Measurements from ENCODE around the gene CFAP73. TPM values are rescaled to one million over a fixed set of nuclear protein-coding genes. Genes with fewer than 3 reads are reported as not detected.

CFAP73 gene
- total and polyA plus RNA-seq, 7 donors, result 0.42 to 0.60 (median 0.46) TPM; not detected in 4

- Histone ChIP-seq H3K27ac (no peak overlapping the region), H3K9me3 (no peaks in the 10 kb centered on the region), H3K27me3 (peaks cover 8 to 34% (median 27%) of the 10 kb centered on the region in 3 donors), H3K4me3 (no peak overlapping the region), H3K4me1 (peaks cover 0 to 3% (median 0%) of the 10 kb centered on the region in 4 donors), H3K36me3 (no peaks in the 10 kb centered on the region)
- DNase-seq, result no peak
- 16 to 56% methylated on average over 43 of the region's 43 CpGs for WGBS, 2 donors
- intact Hi-C loops (cut with DNase I), result no loop called here
- no peak for TF ChIP-seq CTCF (IDR thresholded peaks at IDR 0.05)
- TF ChIP-seq EP300 (IDR thresholded peaks at IDR 0.05), result no peak
- no peak for TF ChIP-seq POLR2A (IDR thresholded peaks at IDR 0.05)
- no peak for TF ChIP-seq POLR2AphosphoS5 (IDR thresholded peaks at IDR 0.05)
Measured at GRCh38 chr12:113103756-113104450, 45.6 kb upstream of the CFAP73 start.

DNA sequence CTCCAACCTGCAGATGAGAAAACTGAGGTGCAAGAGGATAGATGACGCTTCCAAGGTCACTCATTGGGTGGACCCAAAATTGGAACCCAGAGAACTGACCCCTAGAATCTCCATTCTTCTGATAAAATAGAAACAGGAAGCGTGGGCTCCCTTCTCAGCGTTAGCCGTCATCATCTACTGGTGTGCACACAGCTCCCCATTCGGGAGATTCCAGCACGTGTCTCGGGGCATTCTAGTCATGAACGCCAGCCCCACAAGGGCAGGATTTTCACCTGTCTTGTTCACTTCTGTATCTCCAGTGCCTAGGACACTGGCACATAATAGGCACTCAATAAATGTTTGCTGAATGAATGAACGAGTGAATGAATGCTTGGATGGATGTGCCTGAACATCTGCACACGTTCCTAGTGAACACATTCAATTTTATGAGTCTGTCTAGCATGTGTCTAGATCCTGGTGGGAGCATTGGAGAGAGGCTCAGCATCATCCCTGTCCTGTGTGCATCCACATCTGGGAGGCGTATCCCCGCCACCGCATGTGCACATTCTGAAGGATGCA, 44.5 kb upstream of the CFAP73 start:
- intact Hi-C loops (cut with DNase I), result no loop called here
- no peak overlapping the region for H3K27ac ChIP-seq
- peaks cover 8 to 24% (median 21%) of the 10 kb centered on the region in 3 donors for H3K27me3 ChIP-seq
- peaks cover 0 to 3% (median 0%) of the 10 kb centered on the region in 4 donors for H3K4me1 ChIP-seq
- 89 to 92% methylated on average over 13 of the region's 13 CpGs for WGBS, 2 donors
- TF ChIP-seq EP300 (IDR thresholded peaks at IDR 0.05), result no peak
- no peak for TF ChIP-seq CTCF (IDR thresholded peaks at IDR 0.05)
- no peak for TF ChIP-seq POLR2A (IDR thresholded peaks at IDR 0.05)
- TF ChIP-seq POLR2AphosphoS5 (IDR thresholded peaks at IDR 0.05), result no peak
- H3K4me3 ChIP-seq, result no peak overlapping the region
- H3K36me3 ChIP-seq, result no peaks in the 10 kb centered on the region
- DNase-seq, result no peak
- H3K9me3 ChIP-seq, result no peaks in the 10 kb centered on the region

GRCh38 chr12:113105606-113106271, 43.8 kb upstream of the CFAP73 start:
- WGBS, 2 donors, result 89% methylated on average over 15 of the region's 15 CpGs
- intact Hi-C loops (cut with DNase I), result no loop called here
- DNase-seq, result no peak

GRCh38 chr12:113106361-113106760, 43.2 kb upstream of the CFAP73 start:
- WGBS, 2 donors, result 78 to 91% methylated on average over 1 of the region's 1 CpG
- no peak overlapping the region for H3K27ac ChIP-seq
- no peak for DNase-seq

More at GRCh38 chr12:113105606-113106271, 43.8 kb upstream of the CFAP73 start:
- peaks cover 0 to 3% (median 0%) of the 10 kb centered on the region in 4 donors for H3K4me1 ChIP-seq
- peaks cover 8 to 23% (median 20%) of the 10 kb centered on the region in 3 donors for H3K27me3 ChIP-seq
- TF ChIP-seq POLR2A (IDR thresholded peaks at IDR 0.05) (no peak), CTCF (IDR thresholded peaks at IDR 0.05) (no peak), POLR2AphosphoS5 (IDR thresholded peaks at IDR 0.05) (no peak), EP300 (IDR thresholded peaks at IDR 0.05) (no peak)
- H3K9me3 ChIP-seq, result no peaks in the 10 kb centered on the region
- H3K4me3 ChIP-seq, result no peak overlapping the region
- no peak overlapping the region for H3K27ac ChIP-seq
- no peaks in the 10 kb centered on the region for H3K36me3 ChIP-seq

More at GRCh38 chr12:113106361-113106760, 43.2 kb upstream of the CFAP73 start:
- H3K36me3 ChIP-seq, result no peaks in the 10 kb centered on the region
- intact Hi-C loops (cut with DNase I), result no loop called here
- TF ChIP-seq CTCF (IDR thresholded peaks at IDR 0.05) (no peak), POLR2A (IDR thresholded peaks at IDR 0.05) (no peak), EP300 (IDR thresholded peaks at IDR 0.05) (no peak), POLR2AphosphoS5 (IDR thresholded peaks at IDR 0.05) (no peak)
- H3K9me3 ChIP-seq, result no peaks in the 10 kb centered on the region
- peaks cover 0 to 3% (median 0%) of the 10 kb centered on the region in 4 donors for H3K4me1 ChIP-seq
- H3K27me3 ChIP-seq, result peaks cover 8 to 18% (median 17%) of the 10 kb centered on the region in 3 donors
- H3K4me3 ChIP-seq, result no peak overlapping the region

Measured in sigmoid colon (tissue), 7 donors.